Esophagus muscularis mucosa (tissue), 4 donors: Measurements from ENCODE around the gene PEX26.

Source experiments
- EP300 ChIP-seq: sonication (generic); formaldehyde crosslinking; IDR thresholded peaks from one replicate; pipeline ENCODE4 v1.6.1; 2017; ENCODE audit warnings: antibody characterized with exemption
- POLR2A ChIP-seq: fragments of 450-650 bp; IDR thresholded peaks from one replicate; pipeline ENCODE4 v1.6.1; 2017; ENCODE audit warnings: antibody characterized with exemption, moderate library complexity, mild to moderate bottlenecking, low read depth
- POLR2AphosphoS5 ChIP-seq, 2 donors: sonication (generic); formaldehyde crosslinking; IDR thresholded peaks; one replicate each; pipeline ENCODE4 v1.6.1; 2017; ENCODE audit warnings: antibody characterized with exemption in 2 of 2
- TF ChIP-seq, protein P1 (sequence below), 3 experiments: fragments of 200-600 bp in 2 of 3; fragments of 450-650 bp in 1 of 3; sonication (generic) in 2 of 3; IDR thresholded peaks; one replicate each; pipeline ENCODE4 v1.5.1; 2017 to 2019; ENCODE audit warnings: antibody characterized with exemption in 3 of 3, mild to moderate bottlenecking in 2 of 3, moderate library complexity in 1 of 3

DNA sequence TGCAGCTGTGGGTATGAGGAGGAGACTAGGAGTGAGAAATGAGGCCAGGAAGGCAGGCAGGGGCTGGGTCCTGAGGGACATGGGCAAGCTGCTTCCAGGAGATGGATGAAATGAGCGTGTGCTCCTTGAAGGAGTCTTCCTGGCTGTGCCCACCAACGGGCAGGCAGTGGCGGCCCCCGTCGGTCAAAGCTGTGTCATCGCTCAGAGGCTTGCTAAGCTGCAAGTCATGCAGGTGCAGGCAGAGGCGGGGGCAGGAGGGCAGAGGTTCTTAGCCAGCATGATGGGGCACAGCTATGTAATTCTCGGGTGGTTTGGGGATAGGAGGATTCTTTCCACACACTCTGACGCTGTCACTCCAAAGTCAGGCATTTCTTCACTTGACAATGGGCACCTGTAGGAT is 12.5 kb upstream of the PEX26 start:
- TF ChIP-seq POLR2A = no peak
- TF ChIP-seq, protein P1, sequence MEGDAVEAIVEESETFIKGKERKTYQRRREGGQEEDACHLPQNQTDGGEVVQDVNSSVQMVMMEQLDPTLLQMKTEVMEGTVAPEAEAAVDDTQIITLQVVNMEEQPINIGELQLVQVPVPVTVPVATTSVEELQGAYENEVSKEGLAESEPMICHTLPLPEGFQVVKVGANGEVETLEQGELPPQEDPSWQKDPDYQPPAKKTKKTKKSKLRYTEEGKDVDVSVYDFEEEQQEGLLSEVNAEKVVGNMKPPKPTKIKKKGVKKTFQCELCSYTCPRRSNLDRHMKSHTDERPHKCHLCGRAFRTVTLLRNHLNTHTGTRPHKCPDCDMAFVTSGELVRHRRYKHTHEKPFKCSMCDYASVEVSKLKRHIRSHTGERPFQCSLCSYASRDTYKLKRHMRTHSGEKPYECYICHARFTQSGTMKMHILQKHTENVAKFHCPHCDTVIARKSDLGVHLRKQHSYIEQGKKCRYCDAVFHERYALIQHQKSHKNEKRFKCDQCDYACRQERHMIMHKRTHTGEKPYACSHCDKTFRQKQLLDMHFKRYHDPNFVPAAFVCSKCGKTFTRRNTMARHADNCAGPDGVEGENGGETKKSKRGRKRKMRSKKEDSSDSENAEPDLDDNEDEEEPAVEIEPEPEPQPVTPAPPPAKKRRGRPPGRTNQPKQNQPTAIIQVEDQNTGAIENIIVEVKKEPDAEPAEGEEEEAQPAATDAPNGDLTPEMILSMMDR (IDR thresholded peaks at IDR 0.05) = no peak
- no peak for TF ChIP-seq POLR2AphosphoS5 (IDR thresholded peaks at IDR 0.05)
- no peak for TF ChIP-seq EP300
